ENCODE data around the gene NUDT21.

GRCh38 chr16:56493126-56493525, 42.0 kb upstream of the NUDT21 start:
- TF ChIP-seq CTCF (IDR thresholded peaks at IDR 0.05) = no peak
- TF ChIP-seq POLR2AphosphoS5 (IDR thresholded peaks at IDR 0.05; ENCODE audit: low read depth, low read length) = no peak
- no peak for TF ChIP-seq SIN3A (IDR thresholded peaks at IDR 0.05; ENCODE audit: borderline replicate concordance, insufficient read depth, low read depth, low read length)
